Femur (tissue), 1 donor: Measurements from ENCODE around the gene RHBDL1.

Experiments used
- DNase-seq: peaks from one replicate; pipeline ENCODE4 v3.0.0-alpha.2; 2017

RHBDL1 gene

DNA sequence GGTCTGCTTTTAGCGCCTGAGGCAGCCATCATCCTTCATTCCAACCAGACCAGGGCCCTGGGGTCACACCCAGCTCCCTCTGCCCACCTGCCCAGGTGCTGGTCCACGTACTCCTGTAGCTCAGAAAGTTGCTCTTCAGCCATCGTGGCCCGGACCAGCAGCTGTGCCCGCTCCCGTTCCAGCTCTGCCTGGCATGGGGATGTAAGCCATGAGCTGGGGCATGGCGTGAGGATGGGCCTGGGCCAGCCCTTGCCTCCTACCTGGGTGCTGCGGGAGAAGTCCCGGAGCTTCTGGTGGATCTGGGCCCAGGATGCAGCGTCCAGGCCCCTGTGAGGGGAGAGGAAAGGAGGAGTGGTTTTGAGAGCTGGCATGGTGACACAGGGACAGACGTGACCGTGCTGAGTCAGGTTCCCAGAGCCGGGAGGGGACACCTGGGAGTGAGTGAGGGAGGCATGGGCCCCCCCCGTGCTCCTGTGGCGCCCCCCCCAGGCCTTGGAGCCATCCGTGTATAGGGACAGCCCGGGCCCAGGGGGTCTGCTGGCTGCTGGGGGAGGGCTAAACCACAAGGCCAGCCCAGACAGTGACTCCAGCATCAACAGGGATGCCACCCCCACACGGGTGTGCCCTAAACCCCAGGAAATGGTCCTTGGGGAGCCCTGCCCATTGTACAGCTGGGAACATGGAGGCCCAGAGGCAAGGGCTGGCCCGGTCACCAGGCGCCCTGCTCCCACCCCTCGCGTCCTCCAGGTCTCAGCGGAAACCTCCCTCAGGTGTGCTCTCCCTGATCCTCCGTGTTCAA, 47.6 kb downstream of the RHBDL1 start:
- no peak for DNase-seq

DNA sequence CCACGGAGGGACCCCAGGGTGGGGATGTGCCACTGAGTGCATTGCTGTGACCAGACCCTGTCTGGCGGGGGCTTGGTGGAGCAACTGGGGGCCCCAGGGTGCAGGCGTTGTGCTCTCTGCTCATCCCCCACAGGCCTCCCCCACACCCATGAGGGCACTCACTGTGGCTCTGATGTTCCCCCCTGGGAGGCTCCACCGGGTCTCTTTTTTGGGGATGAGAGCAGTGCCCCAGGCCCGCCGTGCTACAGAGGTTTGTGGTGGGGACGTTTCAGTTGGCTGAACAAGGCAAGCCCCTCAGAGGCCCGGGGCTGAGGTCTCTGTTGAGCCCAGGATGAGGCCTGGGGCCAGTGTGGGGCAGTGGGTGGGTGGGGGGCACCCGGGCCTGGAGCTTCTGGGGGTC, 48.2 kb downstream of the RHBDL1 start:
- DNase-seq = no peak

DNA sequence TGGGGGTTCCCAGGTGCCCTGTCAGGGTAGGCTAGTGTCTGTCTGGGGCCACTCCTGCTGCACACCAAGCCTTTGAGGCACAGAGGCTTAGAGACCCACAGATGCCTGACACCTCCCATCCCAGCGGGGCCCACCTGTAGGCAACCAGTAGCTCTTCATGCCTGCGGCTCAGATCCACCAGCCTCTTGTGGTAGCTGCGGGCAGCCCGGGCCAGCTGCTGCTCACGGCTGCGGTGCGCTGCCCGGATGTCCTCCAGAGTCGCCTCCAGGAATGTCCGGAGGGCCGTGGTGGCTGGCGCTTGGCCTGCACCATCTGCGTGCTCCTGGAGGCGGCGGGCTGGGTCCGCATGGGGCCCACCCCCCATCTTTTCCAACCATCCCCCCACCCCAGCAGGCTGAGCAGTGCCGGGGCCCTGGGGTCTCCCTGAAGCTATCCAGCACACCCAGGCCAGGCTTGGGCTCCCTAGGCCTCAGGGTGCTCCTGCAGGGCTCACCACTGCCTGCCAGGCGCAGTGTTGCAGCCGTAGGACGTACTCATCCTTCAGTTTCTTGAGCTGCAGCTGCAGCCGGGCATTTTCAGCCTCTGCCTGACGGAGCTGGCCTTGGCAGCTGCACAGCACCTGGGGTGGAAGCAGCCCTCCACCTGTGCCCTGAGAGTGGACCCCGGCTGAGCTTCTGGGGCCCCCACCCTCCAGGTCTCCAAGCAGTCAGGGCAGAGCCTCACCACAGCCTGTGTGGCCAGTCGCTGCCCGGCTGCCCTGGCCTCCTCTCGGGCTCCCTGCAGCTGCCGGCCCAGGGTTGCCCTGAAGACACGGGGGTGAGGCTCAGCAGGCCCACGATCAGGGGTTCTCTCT, 48.9 kb downstream of the RHBDL1 start:
- DNase-seq = no peak

DNA sequence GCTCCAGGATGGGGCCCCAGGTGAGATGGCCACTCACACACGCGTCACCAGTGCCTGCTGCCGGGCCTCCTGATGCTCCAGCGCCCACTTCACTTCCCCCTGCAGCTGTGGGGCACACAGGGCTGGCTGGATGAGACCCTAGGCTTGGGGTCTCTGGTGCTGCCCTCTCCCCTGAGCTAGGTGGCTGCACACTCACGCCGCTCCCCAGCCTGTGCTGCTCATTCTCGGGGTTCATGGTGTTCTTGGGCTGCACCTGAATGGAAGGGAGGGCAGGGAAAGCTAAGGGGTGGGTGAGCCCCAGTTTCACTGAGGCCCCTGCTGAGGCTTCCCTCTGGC, 49.5 kb downstream of the RHBDL1 start:
- DNase-seq = no peak

DNA sequence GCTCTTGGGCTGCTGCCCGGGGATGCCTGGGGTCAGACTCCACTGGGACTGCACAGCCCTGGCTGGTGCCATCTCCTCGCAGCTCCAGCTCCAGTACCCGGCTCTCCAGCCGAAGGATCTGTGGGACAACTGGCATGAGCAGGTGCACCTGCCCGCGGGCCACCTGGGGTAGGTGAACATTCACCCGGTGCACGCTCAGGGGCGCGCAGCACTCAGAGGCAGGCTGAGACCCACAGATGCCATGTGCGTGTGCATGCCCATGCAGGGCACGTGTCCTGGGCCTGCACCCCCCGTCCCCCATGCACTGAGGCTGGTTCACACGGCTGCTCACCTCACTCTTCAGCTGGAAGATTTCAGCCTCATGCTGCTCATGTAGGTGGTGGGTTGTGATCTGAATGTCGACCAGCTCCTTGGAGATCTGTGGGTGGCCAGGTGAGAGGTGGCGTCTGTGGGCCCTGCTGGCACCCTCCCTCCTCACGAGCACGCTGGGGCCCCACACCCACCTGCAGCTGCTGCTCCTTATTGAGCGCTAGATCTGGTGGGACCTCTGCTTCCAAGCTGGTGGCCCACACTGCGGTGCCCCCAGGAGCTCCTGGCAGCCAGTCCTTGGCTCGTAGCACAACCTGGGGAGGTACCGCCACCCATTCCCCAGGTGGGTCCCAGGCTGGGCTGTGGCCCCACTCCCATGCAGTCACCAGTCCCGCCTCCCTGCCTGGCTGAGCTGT, 50.2 kb downstream of the RHBDL1 start:
- no peak for DNase-seq

DNA sequence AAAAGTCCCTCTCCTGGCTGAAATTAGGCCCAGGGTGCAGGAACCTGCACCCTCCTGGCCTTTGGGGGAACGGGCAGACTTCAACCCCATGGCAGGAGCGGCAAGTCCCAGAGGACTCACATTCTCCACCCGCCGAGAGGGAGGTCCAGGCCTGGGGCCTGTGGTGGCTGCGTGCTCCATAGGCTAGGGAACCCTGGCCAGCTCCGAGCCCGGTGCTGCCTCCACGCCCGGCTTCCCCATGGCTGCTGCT, 50.6 kb downstream of the RHBDL1 start:
- DNase-seq = no peak

DNA sequence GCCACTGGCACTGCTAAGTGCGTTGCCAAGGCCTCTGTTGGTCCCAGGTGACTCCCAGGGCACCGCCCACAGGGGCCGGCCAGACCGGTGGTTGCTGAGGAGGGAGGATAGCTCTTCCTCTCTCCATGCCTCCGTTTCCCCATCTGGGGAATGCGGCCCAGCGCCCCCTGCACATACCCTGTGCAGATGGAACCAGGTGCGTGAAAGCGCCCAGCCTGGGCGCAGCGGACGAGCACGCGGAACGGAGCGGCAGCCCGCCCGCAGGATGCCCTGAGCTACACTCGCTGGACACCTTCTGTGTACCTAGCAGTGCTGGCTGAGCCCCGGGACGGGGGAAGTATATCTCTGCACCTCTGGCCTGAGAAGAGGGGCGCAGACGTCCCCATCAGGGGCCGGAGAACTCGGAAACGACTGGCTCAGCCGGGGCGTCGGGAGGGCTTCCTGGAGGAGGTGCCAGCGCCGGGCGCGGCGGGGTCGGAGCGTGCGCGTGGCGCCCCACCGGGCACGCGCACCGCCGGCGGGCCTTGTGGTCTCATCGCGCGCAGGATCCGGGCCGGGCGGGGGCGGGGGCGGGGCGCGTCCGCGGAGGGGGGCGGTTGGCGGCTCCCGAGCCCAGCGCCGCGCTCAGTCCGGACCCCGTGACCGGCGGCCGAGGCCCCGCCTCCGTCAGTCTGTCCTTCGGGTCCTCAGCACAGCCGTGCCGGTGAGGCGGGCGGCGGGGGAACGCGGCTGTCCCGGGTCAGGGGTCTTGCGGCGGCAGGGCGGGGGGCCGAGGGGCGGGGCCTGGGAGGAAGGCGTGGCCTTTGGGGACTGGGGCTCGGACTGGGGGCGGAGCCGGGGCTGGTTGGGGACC, 51.2 kb downstream of the RHBDL1 start, which contains the start of the genes CCDC78 and HAGHL:
Gene CCDC78, minus strand, starts transcription at position 6 of the 853 bp plus-strand sequence. CDS start 76 bp downstream, outside the sequence.
Gene HAGHL, plus strand, starts transcription at position 669 of the 853 bp plus-strand sequence. CDS start 404 bp downstream, outside the sequence.
- DNase-seq = peak; percentile 69

DNA sequence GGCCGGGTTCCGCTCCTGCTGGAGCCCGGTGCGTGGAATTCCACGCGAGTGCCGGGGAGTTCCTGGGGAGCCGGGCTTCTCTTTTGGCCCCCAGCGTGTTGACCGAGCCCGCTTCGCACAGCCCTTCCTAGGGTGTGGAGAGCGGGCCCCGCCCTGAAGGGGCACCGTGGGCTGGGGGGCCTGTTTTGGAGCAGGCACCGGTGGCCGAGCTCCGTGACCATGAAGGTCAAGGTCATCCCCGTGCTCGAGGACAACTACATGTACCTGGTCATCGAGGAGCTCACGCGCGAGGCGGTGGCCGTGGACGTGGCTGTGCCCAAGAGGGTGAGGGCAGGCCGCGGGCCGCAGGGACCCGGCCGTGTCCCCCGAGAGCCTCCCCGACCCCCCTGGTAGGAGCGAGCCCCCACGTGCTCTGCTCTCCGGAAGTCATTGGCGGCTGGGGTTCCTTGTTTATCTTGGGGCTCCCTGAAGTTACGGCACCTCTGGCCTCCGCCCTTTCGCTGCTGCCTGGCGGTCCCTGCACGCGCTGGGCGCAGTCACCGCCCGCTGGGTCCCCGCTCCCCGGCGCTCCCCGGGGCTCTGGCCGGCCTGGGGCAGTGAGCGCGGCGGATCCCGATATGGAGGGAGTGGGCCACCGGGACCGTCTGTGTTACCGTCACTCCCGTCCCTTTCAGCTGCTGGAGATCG, 52.0 kb downstream of the RHBDL1 start:
- DNase-seq = no peak
